K562 (cell line): ENCODE data around the gene MACF1. TPM values are rescaled to one million over a fixed set of nuclear protein-coding genes. Genes with fewer than 3 reads are reported as not detected.
"Not testable (repeated sequence)": the region's sequence is repeated elsewhere in the genome, so short reads cannot be mapped to it uniquely, and the experiment has no call there.

Experiments
- ATAC-seq: fragments of 200-7000 bp; cut with Tn5 transposase; 3 replicates; pipeline ENCODE4 v1.9.1; 2020; ENCODE audit warnings: moderate library complexity
- BruUV-seq: library from RNA; stranded (reverse); fragments of 400-500 nt; replicated peaks from 2 replicates; lab custom pipeline; 2021; lab: Mats Ljungman, UMichigan
- CTCF ChIA-PET: fragments of 300-600 bp; formaldehyde crosslinking; extraction: SDS; loops from one replicate; lab custom pipeline; 2021; ENCODE audit warnings: low intra/inter-chr PET ratio; lab: Yijun Ruan, JAX
- POLR2A ChIA-PET: fragments of 300-600, 350-650 bp; sonication (Branson Sonifier 250); formaldehyde crosslinking; extraction: SDS; loops from one replicate; lab custom pipeline; 2021; ENCODE audit warnings: antibody characterized with exemption, inconsistent platforms; lab: Yijun Ruan, JAX
- DNase-seq, 4 experiments: peaks; one replicate each; pipeline versions ENCODE4 v3.0.0 to v3.0.0-alpha.2; 2011 to 2018; ENCODE audit warnings: low spot score in 3 of 4, mixed read lengths in 3 of 4; ENCODE audit errors: extremely low read depth in 1 of 4
- FAIRE-seq: peaks from 2 replicates; lab custom pipeline; 2011; peaks lifted over from hg19 to GRCh38; lab: Jason Lieb, UNC
- H2AFZ ChIP-seq: 2 replicates; pipeline ENCODE4 v1.6.0; 2011; ENCODE audit warnings: low read depth, low read length, control low read depth, inconsistent platforms
- H3K27ac ChIP-seq: fragments of 200-600 bp; 3 replicates; pipeline ENCODE4 v1.8.0; 2011; ENCODE audit warnings: low read depth, mild to moderate bottlenecking, control low read depth, inconsistent platforms, low read length, moderate library complexity, mixed read lengths; ENCODE audit errors: extremely low read depth
- H3K27me3 ChIP-seq, 2 experiments: fragments of 300-600 bp in 1 of 2; 2 replicates in 1 of 2; 3 replicates in 1 of 2; pipeline versions ENCODE4 v1.6.0 to v1.8.0; 2011; ENCODE audit warnings: inconsistent platforms in 2 of 2, low read length in 2 of 2, mild to moderate bottlenecking in 1 of 2, mixed read lengths in 1 of 2, moderate library complexity in 1 of 2; ENCODE audit not compliant: control insufficient read depth in 2 of 2, insufficient read depth in 2 of 2
- H3K36me3 ChIP-seq: fragments of 300-600 bp; 3 replicates; pipeline ENCODE4 v1.8.0; 2011; ENCODE audit warnings: mild to moderate bottlenecking, low read length, inconsistent platforms; ENCODE audit not compliant: control insufficient read depth, insufficient read depth
- H3K4me1 ChIP-seq, 2 experiments: fragments of 200-600 bp in 1 of 2; replicated peaks in 1 of 2; 2 replicates in 1 of 2; 3 replicates in 1 of 2; pipeline versions ENCODE4 v1.5.1 to v1.8.0; 2011; ENCODE audit warnings: inconsistent platforms in 2 of 2, low read length in 2 of 2, mild to moderate bottlenecking in 1 of 2, mixed read lengths in 1 of 2, moderate library complexity in 1 of 2; ENCODE audit not compliant: control insufficient read depth in 2 of 2, insufficient read depth in 2 of 2
- H3K4me2 ChIP-seq: 2 replicates; pipeline ENCODE4 v1.6.1; 2011; ENCODE audit warnings: low read length, control low read depth, inconsistent platforms, mixed read lengths; ENCODE audit not compliant: insufficient read depth
- H3K4me3 ChIP-seq: fragments of 200-600 bp; sonication (generic), shearing (Covaris generic); 2 replicates; pipeline ENCODE4 v1.5.1; 2016; ENCODE audit warnings: control low read depth, inconsistent platforms
- H3K79me2 ChIP-seq: fragments of 200-600 bp; 3 replicates; pipeline ENCODE4 v1.8.0; 2011; ENCODE audit warnings: low read length, inconsistent platforms; ENCODE audit not compliant: control insufficient read depth, insufficient read depth
- H3K9ac ChIP-seq, 2 experiments: 2 replicates each; pipeline versions ENCODE4 v1.6.0 to v1.6.1; 2011; ENCODE audit warnings: low read depth in 2 of 2, low read length in 2 of 2, control low read depth in 1 of 2, inconsistent platforms in 1 of 2, mild to moderate bottlenecking in 1 of 2, mixed read lengths in 1 of 2; ENCODE audit not compliant: insufficient read depth in 1 of 2
- H3K9me1 ChIP-seq: one replicate; pipeline ENCODE4 v1.6.0; 2011; ENCODE audit warnings: inconsistent platforms, mild to moderate bottlenecking, low read length, moderate library complexity; ENCODE audit not compliant: control insufficient read depth, insufficient read depth
- H3K9me3 ChIP-seq: replicated peaks from 2 replicates; pipeline ENCODE4 v1.5.1; 2011; ENCODE audit warnings: low read depth, low read length, inconsistent platforms; ENCODE audit not compliant: control insufficient read depth, insufficient read depth
- H4K20me1 ChIP-seq: replicated peaks from 2 replicates; pipeline ENCODE4 v1.6.1; 2011; ENCODE audit warnings: low read length, inconsistent platforms, mixed read lengths; ENCODE audit not compliant: control insufficient read depth, insufficient read depth
- EZH2 ChIP-seq: IDR thresholded peaks from 2 replicates; pipeline ENCODE4 v1.6.1; 2012; ENCODE audit warnings: low read depth, mild to moderate bottlenecking, inconsistent platforms, low read length, borderline replicate concordance
- FOXM1 ChIP-seq, 2 experiments: fragments of 450-650 bp in 1 of 2; sonication (generic) in 1 of 2; formaldehyde crosslinking in 1 of 2; IDR thresholded peaks; 2 replicates each; pipeline versions ENCODE4 v1.6.1 to v1.9.0; 2017 to 2022; ENCODE audit warnings: low read depth in 2 of 2, mild to moderate bottlenecking in 2 of 2, missing genetic modification reagents in 1 of 2, moderate library complexity in 1 of 2
- MCM3 ChIP-seq: fragments of 450-650 bp; IDR thresholded peaks from 2 replicates; pipeline ENCODE4 v1.6.1; 2016
- NR4A1 ChIP-seq, 2 experiments: fragments of 250-450 bp in 1 of 2; fragments of 450-650 bp in 1 of 2; sonication (Bioruptor Pico) in 1 of 2; IDR thresholded peaks; 2 replicates each; pipeline versions ENCODE4 v1.4.0 to v1.6.1; 2016 to 2020; ENCODE audit warnings: mild to moderate bottlenecking in 2 of 2, missing compliant biosample characterization in 1 of 2, missing genetic modification characterization in 1 of 2, moderate library complexity in 1 of 2
- POLR2A ChIP-seq: fragments of 450-650 bp; conservative IDR thresholded peaks from 2 replicates; pipeline ENCODE4 v1.6.1; 2016
- POLR3G ChIP-seq: IDR thresholded peaks from 2 replicates; pipeline ENCODE4 v1.6.1; 2011; ENCODE audit not compliant: insufficient read length, insufficient replicate concordance; ENCODE audit errors: extremely low read depth
- STAG1 ChIP-seq: sonication (generic); formaldehyde crosslinking; IDR thresholded peaks from 2 replicates; pipeline ENCODE4 v1.5.0; 2020; ENCODE audit warnings: missing genetic modification reagents, borderline replicate concordance
- WGBS: fragments of 100-300 bp; shearing (Covaris generic); methylation state at CpG from one replicate; pipeline ENCODE4 v1.1.6; 2016; ENCODE audit warnings: low coverage, mixed read lengths; ENCODE audit not compliant: insufficient coverage; ENCODE audit errors: missing lambda C conversion rate; 5-methylcytosine and 5-hydroxymethylcytosine counted together
- in situ Hi-C: fragments of 300-500 bp; cut with MboI; formaldehyde crosslinking; loops from 4 replicates; pipeline ENCODE4 v1.15.0; 2018; ENCODE audit warnings: inconsistent platforms, mixed read lengths
- intact Hi-C: fragments of 100-400 bp; cut with micrococcal nuclease; formaldehyde crosslinking; loops from 2 replicates; pipeline ENCODE4 v1.14.2; 2022
- polyA plus RNA-seq, 8 experiments: library from polyadenylated mRNA; depleted of rRNA in 4 of 8; stranded (reverse) in 5 of 8; unstranded in 3 of 8; fragments of >200 nt; fragmentation: Nextera tagmentation in 2 of 8; fragmentation: Illumina TruSeq in 1 of 8; extraction: Ambion mirVana in 2 of 8; extraction: Trizol in 1 of 8; gene quantifications; 2 replicates each; pipeline versions ENCODE4 v1.2.1 to v1.2.3, GENCODE V29; 2011 to 2014; ENCODE audit warnings: inconsistent platforms in 1 of 8, missing spikeins in 1 of 8
- total RNA-seq, 7 experiments: library from RNA; depleted of rRNA in 6 of 7; stranded (reverse); fragments of >200 nt in 6 of 7; fragmentation: Illumina TruSeq in 2 of 7; extraction: Trizol in 2 of 7; gene quantifications; 2 replicates each; pipeline versions ENCODE4 v1.2.1 to v1.2.3, GENCODE V29; 2011 to 2021; ENCODE audit warnings: low replicate concordance in 1 of 7

MACF1 gene
- total and polyA plus RNA-seq, 9 of the 15 experiments (the other 6 are each of a cell fraction or from before 2014, with no cell fraction given): 13.2 to 232 (median 112) TPM

DNA sequence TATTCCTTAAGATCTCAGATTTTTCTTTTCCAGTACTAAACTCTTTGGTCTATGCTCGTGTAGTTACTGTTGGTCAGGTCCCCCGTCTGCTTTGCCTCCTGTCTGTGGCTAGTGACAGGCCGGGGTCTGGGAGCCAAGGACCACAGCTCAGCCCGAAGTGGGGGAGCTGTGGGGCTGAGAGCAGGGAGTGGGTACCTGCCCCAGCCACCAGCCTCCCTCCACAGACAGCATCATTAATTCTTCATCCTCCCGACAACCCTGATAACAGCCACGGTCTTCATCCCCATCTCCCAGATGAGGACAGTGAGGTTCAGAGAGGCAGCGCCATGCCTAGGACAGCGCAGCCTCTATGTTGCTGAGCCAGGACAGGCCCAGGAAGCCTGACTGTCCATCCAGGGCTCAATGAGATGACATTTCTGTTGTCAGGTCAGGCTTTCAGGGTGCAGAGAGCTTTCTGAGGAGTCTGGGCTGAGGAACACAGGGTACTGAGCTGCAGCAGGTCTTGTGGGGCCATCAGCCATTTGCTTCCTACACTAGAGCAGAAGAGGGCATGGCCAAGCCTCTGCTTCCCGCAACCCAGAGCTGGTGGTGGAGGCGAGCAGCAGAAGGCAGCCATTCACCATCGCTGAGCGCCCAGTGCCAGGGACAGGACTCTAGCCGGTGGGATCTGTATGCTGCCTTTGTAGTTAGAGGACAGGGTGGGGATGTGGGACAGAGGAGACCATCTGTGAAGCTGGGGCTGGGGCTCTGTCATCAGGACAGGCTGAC is 288.7 kb downstream of the MACF1 start:
- H3K36me3 ChIP-seq, H3K9ac ChIP-seq, H3K27ac ChIP-seq, DNase-seq, intact Hi-C loops, H4K20me1 ChIP-seq, H3K9me1 ChIP-seq, in situ Hi-C loops, H3K79me2 ChIP-seq, H3K9me3 ChIP-seq, ATAC-seq, CTCF ChIA-PET, H3K4me2 ChIP-seq, H3K4me3 ChIP-seq, H2AFZ ChIP-seq, BruUV-seq: not testable (repeated sequence)
- 0 out of 2 replicates have a peak, but pooled peaks have one; percentile 74 for TF ChIP-seq EZH2
- POLR2A ChIA-PET: interaction anchor here (0.6 to 0.7 kb wide), 2 partner anchors 16 to 403 kb away, joined by 3 to 5 read pairs; no protein-coding TSS in a partner anchor
- Histone ChIP-seq H3K27me3 (peaks cover 4 to 30% of the 10 kb centered on the region in 2 experiments), H3K4me1 (peaks cover 0 to 28% of the 10 kb centered on the region in 2 experiments; a peak in 2 of 5 replicates)
- WGBS: 16% methylated on average over 13 of the region's 13 CpGs
- FAIRE-seq: peak; percentile 29

DNA sequence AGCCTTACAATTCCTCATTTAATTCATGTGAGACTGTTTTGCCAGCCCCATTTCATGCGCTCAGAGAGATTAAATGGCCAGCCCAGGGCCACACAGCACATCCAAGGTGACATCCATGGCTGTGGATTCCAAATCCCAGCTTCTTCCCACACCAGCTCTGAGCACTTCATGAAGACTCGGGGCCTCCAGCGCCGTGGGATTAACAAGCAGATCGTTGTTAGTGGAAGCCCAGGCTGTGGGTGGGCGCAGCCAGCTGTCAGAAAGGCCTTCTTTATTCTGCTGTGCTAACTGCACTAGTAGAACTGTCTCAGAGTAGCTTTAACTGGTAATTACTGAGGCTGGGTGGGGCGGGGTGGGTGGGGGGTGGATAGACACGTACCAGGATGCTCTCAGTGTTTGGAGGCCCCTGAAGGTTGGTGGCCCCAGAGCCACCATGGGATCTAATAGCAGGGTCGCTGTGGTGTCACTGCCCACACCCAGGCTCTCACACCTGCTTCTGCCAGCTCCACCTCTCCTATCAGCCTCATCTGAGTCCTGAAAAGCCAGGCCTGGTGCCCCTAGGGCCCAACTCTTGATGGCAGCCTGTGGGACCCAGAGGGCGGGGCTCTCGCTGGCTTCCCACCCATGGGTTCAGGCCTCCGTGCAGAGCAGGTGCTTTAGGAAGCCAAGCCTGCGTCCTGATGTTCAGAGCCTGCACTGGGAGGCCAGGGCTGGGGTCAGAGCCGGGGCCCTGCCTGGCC is 290.3 kb downstream of the MACF1 start:
- DNase-seq: peak in 1 of 4 experiments; percentile 7
- no peak overlapping the region for H2AFZ ChIP-seq
- H3K4me3 ChIP-seq: no peak overlapping the region
- no peaks in the 10 kb centered on the region for H3K79me2 ChIP-seq
- no peak overlapping the region for H3K4me2 ChIP-seq
- 2% methylated on average over 12 of the region's 14 CpGs for WGBS
- intact Hi-C loops (no loop called here), in situ Hi-C loops (no loop called here)
- H3K27me3 ChIP-seq: peaks cover 4 to 30% of the 10 kb centered on the region in 2 experiments
- ChIA-PET CTCF (no interaction called here), POLR2A (interaction anchor here (0.6 to 0.8 kb wide), 3 partner anchors 46 to 892 kb away, joined by 3 to 4 read pairs (median 3); no protein-coding TSS in a partner anchor)
- no peaks in the 10 kb centered on the region for H3K9me3 ChIP-seq
- no peak overlapping the region for H3K27ac ChIP-seq
- no peak overlapping the region for H3K9ac ChIP-seq
- H4K20me1 ChIP-seq: 0 out of 2 replicates have a peak, but pooled peaks cover 4% of the 10 kb centered on the region
- TF ChIP-seq POLR3G (no peak), POLR2A (no peak), NR4A1 (CRISPR knock-in tag; IDR thresholded peaks at IDR 0.05) (no peak), NR4A1 (tag; IDR thresholded peaks at IDR 0.05) (no peak), MCM3 (no peak), FOXM1 (IDR thresholded peaks at IDR 0.05; ENCODE audit: low read depth) (no peak), FOXM1 (CRISPR knock-in tag; IDR thresholded peaks at IDR 0.05; ENCODE audit: low read depth) (no peak), STAG1 (CRISPR knock-in tag) (no peak)
- no peak for ATAC-seq
- no TSS peak for BruUV-seq
- no peaks in the 10 kb centered on the region for H3K36me3 ChIP-seq
- H3K9me1 ChIP-seq: no peaks in the 10 kb centered on the region
- no peak for FAIRE-seq
- peaks cover 0 to 32% of the 10 kb centered on the region in 2 experiments; a peak in 2 of 5 replicates for H3K4me1 ChIP-seq
